ENCODE data around the gene SERPINE2. TPM values are rescaled to one million over a fixed set of nuclear protein-coding genes. Genes with fewer than 3 reads are reported as not detected.

Gene SERPINE2
- total and polyA plus RNA-seq, 2 experiments from 2014 or later, result 18.3 to 44.3 TPM

GRCh38 chr2:223989856-223990232 lies 49.2 kb downstream of the SERPINE2 start:
- Histone ChIP-seq H3K27ac (no peak overlapping the region), H3K9me3 (ENCODE audit: low read depth) (no peaks in the 10 kb centered on the region), H3K36me3 (no peaks in the 10 kb centered on the region), H3K4me3 (no peak overlapping the region), H3K27me3 (no peaks in the 10 kb centered on the region), H3K4me1 (ENCODE audit: low read depth) (no peaks in the 10 kb centered on the region)
- TF ChIP-seq, protein P1, sequence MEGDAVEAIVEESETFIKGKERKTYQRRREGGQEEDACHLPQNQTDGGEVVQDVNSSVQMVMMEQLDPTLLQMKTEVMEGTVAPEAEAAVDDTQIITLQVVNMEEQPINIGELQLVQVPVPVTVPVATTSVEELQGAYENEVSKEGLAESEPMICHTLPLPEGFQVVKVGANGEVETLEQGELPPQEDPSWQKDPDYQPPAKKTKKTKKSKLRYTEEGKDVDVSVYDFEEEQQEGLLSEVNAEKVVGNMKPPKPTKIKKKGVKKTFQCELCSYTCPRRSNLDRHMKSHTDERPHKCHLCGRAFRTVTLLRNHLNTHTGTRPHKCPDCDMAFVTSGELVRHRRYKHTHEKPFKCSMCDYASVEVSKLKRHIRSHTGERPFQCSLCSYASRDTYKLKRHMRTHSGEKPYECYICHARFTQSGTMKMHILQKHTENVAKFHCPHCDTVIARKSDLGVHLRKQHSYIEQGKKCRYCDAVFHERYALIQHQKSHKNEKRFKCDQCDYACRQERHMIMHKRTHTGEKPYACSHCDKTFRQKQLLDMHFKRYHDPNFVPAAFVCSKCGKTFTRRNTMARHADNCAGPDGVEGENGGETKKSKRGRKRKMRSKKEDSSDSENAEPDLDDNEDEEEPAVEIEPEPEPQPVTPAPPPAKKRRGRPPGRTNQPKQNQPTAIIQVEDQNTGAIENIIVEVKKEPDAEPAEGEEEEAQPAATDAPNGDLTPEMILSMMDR (IDR thresholded peaks at IDR 0.05; ENCODE audit: low read depth, low read length), result no peak
- DNase-seq (ENCODE audit: low read depth in 1 of 2, low spot score in 1 of 2), result peak in 1 of 2 donors; percentile 8

DNA sequence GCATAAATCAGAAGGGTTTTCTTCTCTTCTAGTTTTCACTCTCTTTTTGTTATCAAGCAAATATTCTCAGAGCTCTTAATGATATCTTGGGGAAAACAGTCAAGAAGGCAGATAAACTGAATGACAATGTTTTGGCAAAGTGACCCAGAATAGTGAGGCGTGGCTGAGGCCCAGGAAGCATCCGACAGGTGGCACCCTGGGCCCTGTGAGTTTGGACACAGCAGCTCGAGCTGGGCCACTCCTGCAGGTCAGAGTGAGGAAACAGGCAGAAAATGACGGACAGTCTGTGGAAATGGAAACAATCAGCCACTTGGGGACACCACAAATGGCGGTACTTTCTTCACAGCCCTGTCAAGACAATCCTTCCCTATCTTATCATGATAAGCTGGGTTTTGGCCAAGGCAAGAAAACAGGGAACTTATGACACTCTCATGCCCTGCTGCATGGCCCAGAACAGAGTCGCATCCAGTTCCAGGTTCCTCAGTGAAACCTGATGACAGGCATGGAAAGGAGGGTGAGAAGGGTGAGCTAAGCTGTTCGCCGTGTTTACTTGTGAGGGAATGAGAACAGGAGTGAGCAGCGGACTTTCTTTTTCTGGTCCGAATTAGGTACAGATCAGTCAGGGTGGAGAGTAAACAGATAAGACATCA lies 49.8 kb downstream of the SERPINE2 start:
- DNase-seq (ENCODE audit: low read depth in 1 of 2, low spot score in 1 of 2), result peak in 1 of 2 donors; percentile 15
- Histone ChIP-seq H3K27me3 (no peaks in the 10 kb centered on the region), H3K27ac (no peak overlapping the region), H3K9me3 (ENCODE audit: low read depth) (no peaks in the 10 kb centered on the region), H3K36me3 (no peaks in the 10 kb centered on the region), H3K4me3 (no peak overlapping the region), H3K4me1 (ENCODE audit: low read depth) (no peaks in the 10 kb centered on the region)
- TF ChIP-seq, protein P1 (IDR thresholded peaks at IDR 0.05; ENCODE audit: low read depth, low read length), result no peak

GRCh38 chr2:223981241-223981640 lies 57.8 kb downstream of the SERPINE2 start:
- Histone ChIP-seq H3K27me3 (no peaks in the 10 kb centered on the region), H3K27ac (no peak overlapping the region), H3K9me3 (ENCODE audit: low read depth) (no peaks in the 10 kb centered on the region), H3K4me1 (ENCODE audit: low read depth) (no peaks in the 10 kb centered on the region), H3K36me3 (no peaks in the 10 kb centered on the region), H3K4me3 (no peak overlapping the region)
- TF ChIP-seq, protein P1 (IDR thresholded peaks at IDR 0.05; ENCODE audit: low read depth, low read length), result no peak
- DNase-seq (ENCODE audit: low read depth in 1 of 2, low spot score in 1 of 2), result no peak

DNA sequence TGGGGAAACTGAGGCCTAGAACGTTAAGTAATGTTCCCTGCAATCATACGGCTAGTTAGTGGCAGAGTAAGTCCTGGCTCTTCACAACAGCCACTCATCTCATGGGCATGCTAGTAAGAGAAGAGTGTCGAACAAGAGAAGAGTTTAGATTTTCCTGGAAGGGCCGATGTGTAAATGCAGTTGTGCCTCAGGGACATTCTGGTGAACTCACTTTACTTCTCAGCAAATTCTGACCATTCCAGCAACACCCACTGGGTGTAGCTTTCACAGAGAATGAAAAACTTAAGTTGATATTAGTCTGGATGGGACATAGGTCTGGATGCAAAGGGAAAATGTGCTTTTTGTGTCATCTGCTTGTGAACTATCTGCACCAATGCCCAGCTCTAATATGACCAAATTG lies 58.3 kb downstream of the SERPINE2 start:
- Histone ChIP-seq H3K27ac (no peak overlapping the region), H3K4me3 (no peak overlapping the region), H3K36me3 (no peaks in the 10 kb centered on the region), H3K9me3 (ENCODE audit: low read depth) (no peaks in the 10 kb centered on the region), H3K4me1 (ENCODE audit: low read depth) (no peaks in the 10 kb centered on the region), H3K27me3 (no peaks in the 10 kb centered on the region)
- no peak for DNase-seq (ENCODE audit: low read depth in 1 of 2, low spot score in 1 of 2)
- TF ChIP-seq, protein P1 (IDR thresholded peaks at IDR 0.05; ENCODE audit: low read depth, low read length), result no peak

DNA sequence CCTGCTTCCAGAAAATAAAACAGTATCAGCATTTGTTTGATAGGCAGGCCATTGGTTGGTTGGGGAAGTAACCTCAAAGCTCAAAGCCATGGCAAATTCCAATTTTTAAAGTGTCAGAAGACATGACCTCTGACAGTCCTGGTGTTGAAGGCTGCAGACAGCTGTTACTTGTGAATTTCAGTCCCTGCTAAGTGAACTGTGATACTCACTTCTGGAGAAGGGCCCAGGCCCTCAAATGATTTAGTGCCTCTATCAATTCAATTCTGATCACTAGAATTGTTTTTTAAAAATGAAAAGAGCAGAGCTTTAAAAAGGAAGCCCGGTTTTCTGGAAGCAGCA lies 58.7 kb downstream of the SERPINE2 start:
- DNase-seq (ENCODE audit: low read depth in 1 of 2, low spot score in 1 of 2), result no peak
- no peak overlapping the region for H3K4me3 ChIP-seq
- TF ChIP-seq, protein P1 (IDR thresholded peaks at IDR 0.05; ENCODE audit: low read depth, low read length), result no peak
- H3K4me1 ChIP-seq (ENCODE audit: low read depth), result no peaks in the 10 kb centered on the region
- no peaks in the 10 kb centered on the region for H3K9me3 ChIP-seq (ENCODE audit: low read depth)
- H3K36me3 ChIP-seq, result no peaks in the 10 kb centered on the region
- H3K27me3 ChIP-seq, result no peaks in the 10 kb centered on the region
- no peak overlapping the region for H3K27ac ChIP-seq
